Lower leg skin (tissue), 3 donors: ENCODE data around the gene BLVRB.

Source experiments
- POLR2A ChIP-seq, 2 donors: fragments of 450-650 bp; IDR thresholded peaks; one replicate each; pipeline ENCODE4 v1.6.1; 2016 to 2017; ENCODE audit warnings: antibody characterized with exemption in 2 of 2, mild to moderate bottlenecking in 1 of 2, moderate library complexity in 1 of 2
- TF ChIP-seq, protein P1 (sequence below), 3 donors: fragments of 450-650 bp; IDR thresholded peaks; one replicate each; pipeline ENCODE4 v1.5.1; 2016; ENCODE audit warnings: antibody characterized with exemption in 3 of 3, mild to moderate bottlenecking in 3 of 3, moderate library complexity in 2 of 3

DNA sequence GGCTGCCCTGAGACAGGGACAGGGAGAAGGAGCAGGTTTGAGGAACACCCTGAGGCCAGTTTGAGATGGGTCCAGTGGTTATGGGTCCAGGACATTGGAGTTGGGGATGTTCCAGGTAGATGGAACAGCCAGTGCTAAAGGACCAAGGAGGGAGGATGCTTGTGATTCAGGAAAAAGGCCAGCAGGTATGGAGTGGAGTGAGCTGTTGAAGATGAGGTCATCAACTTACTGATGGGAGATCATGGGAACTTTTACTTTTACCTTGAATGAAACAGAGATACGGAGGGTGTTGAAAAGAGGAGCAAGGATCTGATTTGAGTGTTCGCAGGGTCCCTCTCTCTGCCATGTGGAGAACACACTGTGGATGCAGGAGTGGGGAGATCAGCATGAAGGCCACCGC is 26.7 kb upstream of the BLVRB start:
- TF ChIP-seq, protein P1, sequence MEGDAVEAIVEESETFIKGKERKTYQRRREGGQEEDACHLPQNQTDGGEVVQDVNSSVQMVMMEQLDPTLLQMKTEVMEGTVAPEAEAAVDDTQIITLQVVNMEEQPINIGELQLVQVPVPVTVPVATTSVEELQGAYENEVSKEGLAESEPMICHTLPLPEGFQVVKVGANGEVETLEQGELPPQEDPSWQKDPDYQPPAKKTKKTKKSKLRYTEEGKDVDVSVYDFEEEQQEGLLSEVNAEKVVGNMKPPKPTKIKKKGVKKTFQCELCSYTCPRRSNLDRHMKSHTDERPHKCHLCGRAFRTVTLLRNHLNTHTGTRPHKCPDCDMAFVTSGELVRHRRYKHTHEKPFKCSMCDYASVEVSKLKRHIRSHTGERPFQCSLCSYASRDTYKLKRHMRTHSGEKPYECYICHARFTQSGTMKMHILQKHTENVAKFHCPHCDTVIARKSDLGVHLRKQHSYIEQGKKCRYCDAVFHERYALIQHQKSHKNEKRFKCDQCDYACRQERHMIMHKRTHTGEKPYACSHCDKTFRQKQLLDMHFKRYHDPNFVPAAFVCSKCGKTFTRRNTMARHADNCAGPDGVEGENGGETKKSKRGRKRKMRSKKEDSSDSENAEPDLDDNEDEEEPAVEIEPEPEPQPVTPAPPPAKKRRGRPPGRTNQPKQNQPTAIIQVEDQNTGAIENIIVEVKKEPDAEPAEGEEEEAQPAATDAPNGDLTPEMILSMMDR (IDR thresholded peaks at IDR 0.05) = no peak
- no peak for TF ChIP-seq POLR2A (IDR thresholded peaks at IDR 0.05)
